Activated CD4-positive, alpha-beta T cell treated with anti-CD3 and anti-CD28 coated beads, Interleukin-2, amount 50 U/mL, for 1 hour (primary cell): ENCODE results near the gene BLOC1S1.
"Not testable (repeated sequence)": the region's sequence is repeated elsewhere in the genome, so short reads cannot be mapped to it uniquely, and the experiment has no call there.

ENCODE experiments used
- DNase-seq: peaks from one replicate; pipeline ENCODE4 v3.0.0-alpha.2; 2020

The BLOC1S1 gene

GRCh38 chr12:55746174-55746912 lies 30.5 kb downstream of the BLOC1S1 start:
- no peak for DNase-seq

- no peak for DNase-seq
Observed at GRCh38 chr12:55746913-55747231, 31.0 kb downstream of the BLOC1S1 start.

GRCh38 chr12:55748230-55748993 lies 32.6 kb downstream of the BLOC1S1 start:
- no peak for DNase-seq

- no peak for DNase-seq
Observed at GRCh38 chr12:55755246-55755645, 39.4 kb downstream of the BLOC1S1 start.

GRCh38 chr12:55757701-55758100 lies 41.9 kb downstream of the BLOC1S1 start:
- no peak for DNase-seq

GRCh38 chr12:55758575-55758974 lies 42.7 kb downstream of the BLOC1S1 start:
- not testable (repeated sequence) for DNase-seq

- no peak for DNase-seq
Observed at GRCh38 chr12:55760663-55761062, 44.8 kb downstream of the BLOC1S1 start.

GRCh38 chr12:55762646-55763045 lies 46.8 kb downstream of the BLOC1S1 start:
- no peak for DNase-seq

GRCh38 chr12:55765736-55766290 lies 50.0 kb downstream of the BLOC1S1 start:
- no peak for DNase-seq

GRCh38 chr12:55767156-55767555 lies 51.3 kb downstream of the BLOC1S1 start:
- no peak for DNase-seq
